Measurements from ENCODE around the gene TRIP10.

- TF ChIP-seq, protein P1, sequence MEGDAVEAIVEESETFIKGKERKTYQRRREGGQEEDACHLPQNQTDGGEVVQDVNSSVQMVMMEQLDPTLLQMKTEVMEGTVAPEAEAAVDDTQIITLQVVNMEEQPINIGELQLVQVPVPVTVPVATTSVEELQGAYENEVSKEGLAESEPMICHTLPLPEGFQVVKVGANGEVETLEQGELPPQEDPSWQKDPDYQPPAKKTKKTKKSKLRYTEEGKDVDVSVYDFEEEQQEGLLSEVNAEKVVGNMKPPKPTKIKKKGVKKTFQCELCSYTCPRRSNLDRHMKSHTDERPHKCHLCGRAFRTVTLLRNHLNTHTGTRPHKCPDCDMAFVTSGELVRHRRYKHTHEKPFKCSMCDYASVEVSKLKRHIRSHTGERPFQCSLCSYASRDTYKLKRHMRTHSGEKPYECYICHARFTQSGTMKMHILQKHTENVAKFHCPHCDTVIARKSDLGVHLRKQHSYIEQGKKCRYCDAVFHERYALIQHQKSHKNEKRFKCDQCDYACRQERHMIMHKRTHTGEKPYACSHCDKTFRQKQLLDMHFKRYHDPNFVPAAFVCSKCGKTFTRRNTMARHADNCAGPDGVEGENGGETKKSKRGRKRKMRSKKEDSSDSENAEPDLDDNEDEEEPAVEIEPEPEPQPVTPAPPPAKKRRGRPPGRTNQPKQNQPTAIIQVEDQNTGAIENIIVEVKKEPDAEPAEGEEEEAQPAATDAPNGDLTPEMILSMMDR (optimal IDR thresholded peaks at IDR 0.05 in 1 of 3, IDR thresholded peaks at IDR 0.05 in 1 of 3, conservative IDR thresholded peaks at IDR 0.05 in 1 of 3; ENCODE audit: extremely low read depth in 1 of 3, insufficient read depth in 2 of 3, low read length in 3 of 3): no peak
- no peak for TF ChIP-seq EZH2 (IDR thresholded peaks at IDR 0.05; ENCODE audit: low read length)
These were observed 27.9 kb upstream of the TRIP10 start for GRCh38 chr19:6711605-6712004.
